ENCODE data around the gene ERI3. TPM values are rescaled to one million over a fixed set of nuclear protein-coding genes. Genes with fewer than 3 reads are reported as not detected.
A peak's percentile ranks its signal among the peaks of the same experiment; 100 is the strongest.

The ERI3 gene
- total RNA-seq, 1 donor from 2014 or later: 58.3 TPM

DNA sequence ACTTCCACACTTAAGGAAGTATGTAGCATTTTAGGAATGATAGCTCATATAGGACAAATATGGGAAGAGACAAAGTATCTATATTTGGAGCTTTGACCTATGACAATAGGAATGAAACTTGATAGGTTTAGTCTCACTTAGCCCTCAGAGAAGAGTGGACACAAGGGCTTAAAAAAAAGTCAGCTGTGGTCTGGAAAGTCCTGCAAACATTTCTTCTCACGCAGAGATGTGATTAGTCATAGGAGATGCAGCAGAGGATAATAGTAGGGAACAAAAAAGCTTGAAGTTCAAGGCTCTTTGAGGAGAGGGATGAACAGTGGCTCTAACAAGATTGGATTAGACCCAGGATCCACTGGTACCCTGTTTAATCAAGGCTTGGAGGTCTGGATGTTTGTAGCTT, 35.2 kb upstream of the ERI3 start:
- Histone ChIP-seq H3K4me2 (ENCODE audit: low read length) (peak overlapping the region; percentile 70), H2AFZ (ENCODE audit: low read depth, low read length) (no peak overlapping the region), H4K20me1 (ENCODE audit: insufficient read depth, low read length) (no peaks in the 10 kb centered on the region), H3K27me3 (ENCODE audit: insufficient read depth, low read length) (peaks cover 6% of the 10 kb centered on the region), H3K36me3 (ENCODE audit: insufficient read depth, low read length) (no peaks in the 10 kb centered on the region), H3K9ac (ENCODE audit: low read length) (peak overlapping the region; percentile 54), H3K79me2 (ENCODE audit: insufficient read depth, low read length) (no peaks in the 10 kb centered on the region), H3K27ac (ENCODE audit: low read depth, low read length) (peak overlapping the region; percentile 45), H3K4me3 (ENCODE audit: insufficient read depth, low read depth, low read length) (no peak overlapping the region), H3K4me1 (ENCODE audit: insufficient read depth, low read length) (peaks cover 10% of the 10 kb centered on the region), H3K9me3 (ENCODE audit: insufficient read depth, low read depth, low read length) (no peaks in the 10 kb centered on the region)
- H3K9me3 Mint-ChIP-seq (ENCODE audit: unreplicated experiment): no peaks in the 10 kb centered on the region
- no peak overlapping the region for H3K27ac Mint-ChIP-seq (ENCODE audit: unreplicated experiment)
- H3K4me3 Mint-ChIP-seq (ENCODE audit: unreplicated experiment): no peak overlapping the region
- FAIRE-seq (peak; percentile 79), DNase-seq (ENCODE audit: low read depth) (peak; percentile 93)
- TF ChIP-seq EZH2 (IDR thresholded peaks at IDR 0.05; ENCODE audit: insufficient read depth, low read length): no peak
- TF ChIP-seq, protein P1, sequence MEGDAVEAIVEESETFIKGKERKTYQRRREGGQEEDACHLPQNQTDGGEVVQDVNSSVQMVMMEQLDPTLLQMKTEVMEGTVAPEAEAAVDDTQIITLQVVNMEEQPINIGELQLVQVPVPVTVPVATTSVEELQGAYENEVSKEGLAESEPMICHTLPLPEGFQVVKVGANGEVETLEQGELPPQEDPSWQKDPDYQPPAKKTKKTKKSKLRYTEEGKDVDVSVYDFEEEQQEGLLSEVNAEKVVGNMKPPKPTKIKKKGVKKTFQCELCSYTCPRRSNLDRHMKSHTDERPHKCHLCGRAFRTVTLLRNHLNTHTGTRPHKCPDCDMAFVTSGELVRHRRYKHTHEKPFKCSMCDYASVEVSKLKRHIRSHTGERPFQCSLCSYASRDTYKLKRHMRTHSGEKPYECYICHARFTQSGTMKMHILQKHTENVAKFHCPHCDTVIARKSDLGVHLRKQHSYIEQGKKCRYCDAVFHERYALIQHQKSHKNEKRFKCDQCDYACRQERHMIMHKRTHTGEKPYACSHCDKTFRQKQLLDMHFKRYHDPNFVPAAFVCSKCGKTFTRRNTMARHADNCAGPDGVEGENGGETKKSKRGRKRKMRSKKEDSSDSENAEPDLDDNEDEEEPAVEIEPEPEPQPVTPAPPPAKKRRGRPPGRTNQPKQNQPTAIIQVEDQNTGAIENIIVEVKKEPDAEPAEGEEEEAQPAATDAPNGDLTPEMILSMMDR (IDR thresholded peaks at IDR 0.05; ENCODE audit: insufficient read depth, low read depth, low read length): no peak
- peaks cover 3% of the 10 kb centered on the region for H3K27me3 Mint-ChIP-seq (ENCODE audit: low read depth, unreplicated experiment)
- no peaks in the 10 kb centered on the region for H3K4me1 Mint-ChIP-seq (ENCODE audit: low read depth, unreplicated experiment)
- no peaks in the 10 kb centered on the region for H3K36me3 Mint-ChIP-seq (ENCODE audit: low read depth, unreplicated experiment)

DNA sequence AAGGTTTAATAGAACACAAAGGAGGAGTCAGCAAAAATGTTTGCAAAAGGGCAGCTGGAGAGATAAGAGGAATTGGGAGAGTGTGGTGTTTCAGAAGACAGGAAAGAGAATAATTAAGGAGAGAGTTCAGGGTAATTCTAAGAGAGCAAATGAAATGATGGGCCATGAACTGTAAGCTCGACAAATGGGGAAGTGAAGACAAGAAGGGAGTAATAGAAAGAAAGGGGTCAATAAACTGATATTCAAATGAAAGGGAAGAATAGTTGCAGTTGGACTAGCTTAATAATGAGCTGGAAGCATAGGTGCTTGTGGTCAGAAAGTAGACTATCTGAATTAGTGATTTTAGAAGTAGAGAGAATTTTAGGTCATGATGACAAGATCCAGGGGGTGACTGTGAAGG, 34.4 kb upstream of the ERI3 start:
- Mint-ChIP-seq H3K4me3 (ENCODE audit: unreplicated experiment) (no peak overlapping the region), H3K4me1 (ENCODE audit: low read depth, unreplicated experiment) (no peaks in the 10 kb centered on the region), H3K27ac (ENCODE audit: unreplicated experiment) (no peak overlapping the region), H3K36me3 (ENCODE audit: low read depth, unreplicated experiment) (no peaks in the 10 kb centered on the region), H3K27me3 (ENCODE audit: low read depth, unreplicated experiment) (peaks cover 3% of the 10 kb centered on the region), H3K9me3 (ENCODE audit: unreplicated experiment) (no peaks in the 10 kb centered on the region)
- H3K36me3 ChIP-seq (ENCODE audit: insufficient read depth, low read length): no peaks in the 10 kb centered on the region
- H3K27me3 ChIP-seq (ENCODE audit: insufficient read depth, low read length): peaks cover 3% of the 10 kb centered on the region
- H3K9me3 ChIP-seq (ENCODE audit: insufficient read depth, low read depth, low read length): no peaks in the 10 kb centered on the region
- H3K4me2 ChIP-seq (ENCODE audit: low read length): no peak overlapping the region
- H3K27ac ChIP-seq (ENCODE audit: low read depth, low read length): peak overlapping the region; percentile 45
- H3K79me2 ChIP-seq (ENCODE audit: insufficient read depth, low read length): no peaks in the 10 kb centered on the region
- no peak for TF ChIP-seq EZH2 (IDR thresholded peaks at IDR 0.05; ENCODE audit: insufficient read depth, low read length)
- TF ChIP-seq, protein P1 (IDR thresholded peaks at IDR 0.05; ENCODE audit: insufficient read depth, low read depth, low read length): no peak
- H4K20me1 ChIP-seq (ENCODE audit: insufficient read depth, low read length): no peaks in the 10 kb centered on the region
- FAIRE-seq: no peak
- H2AFZ ChIP-seq (ENCODE audit: low read depth, low read length): no peak overlapping the region
- peaks cover 10% of the 10 kb centered on the region for H3K4me1 ChIP-seq (ENCODE audit: insufficient read depth, low read length)
- DNase-seq (ENCODE audit: low read depth): no peak
- peak overlapping the region; percentile 54 for H3K9ac ChIP-seq (ENCODE audit: low read length)
- H3K4me3 ChIP-seq (ENCODE audit: insufficient read depth, low read depth, low read length): no peak overlapping the region

DNA sequence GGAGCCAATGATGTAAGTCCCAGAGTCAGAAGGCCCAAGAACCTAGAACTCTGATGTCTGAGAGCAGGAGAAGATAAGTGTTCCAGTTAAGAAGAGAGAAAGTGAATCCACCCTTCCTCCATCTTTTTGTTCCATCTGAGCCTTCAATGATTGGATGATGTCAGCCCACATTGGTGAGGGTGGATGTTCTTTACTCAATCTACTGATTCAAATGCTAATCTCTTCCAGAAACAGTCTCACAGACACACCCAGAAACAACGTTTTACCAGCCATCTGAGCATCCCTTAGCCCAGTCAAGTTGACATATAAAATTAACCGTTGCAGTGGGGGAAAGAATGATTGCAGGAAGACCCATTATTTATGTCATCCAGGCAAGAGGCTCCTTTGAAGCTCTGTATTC, 33.5 kb upstream of the ERI3 start:
- Mint-ChIP-seq H3K9me3 (ENCODE audit: unreplicated experiment) (no peaks in the 10 kb centered on the region), H3K27ac (ENCODE audit: unreplicated experiment) (no peak overlapping the region), H3K36me3 (ENCODE audit: low read depth, unreplicated experiment) (no peaks in the 10 kb centered on the region), H3K4me3 (ENCODE audit: unreplicated experiment) (no peak overlapping the region), H3K4me1 (ENCODE audit: low read depth, unreplicated experiment) (peaks cover 2% of the 10 kb centered on the region), H3K27me3 (ENCODE audit: low read depth, unreplicated experiment) (no peaks in the 10 kb centered on the region)
- Histone ChIP-seq H4K20me1 (ENCODE audit: insufficient read depth, low read length) (no peaks in the 10 kb centered on the region), H3K9me3 (ENCODE audit: insufficient read depth, low read depth, low read length) (no peaks in the 10 kb centered on the region), H3K36me3 (ENCODE audit: insufficient read depth, low read length) (no peaks in the 10 kb centered on the region), H3K4me2 (ENCODE audit: low read length) (no peak overlapping the region), H3K9ac (ENCODE audit: low read length) (no peak overlapping the region), H3K4me3 (ENCODE audit: insufficient read depth, low read depth, low read length) (no peak overlapping the region), H3K27me3 (ENCODE audit: insufficient read depth, low read length) (no peaks in the 10 kb centered on the region), H3K27ac (ENCODE audit: low read depth, low read length) (no peak overlapping the region), H3K79me2 (ENCODE audit: insufficient read depth, low read length) (no peaks in the 10 kb centered on the region), H2AFZ (ENCODE audit: low read depth, low read length) (no peak overlapping the region), H3K4me1 (ENCODE audit: insufficient read depth, low read length) (peaks cover 10% of the 10 kb centered on the region)
- FAIRE-seq (no peak), DNase-seq (ENCODE audit: low read depth) (no peak)
- TF ChIP-seq, protein P1 (IDR thresholded peaks at IDR 0.05; ENCODE audit: insufficient read depth, low read depth, low read length): no peak
- no peak for TF ChIP-seq EZH2 (IDR thresholded peaks at IDR 0.05; ENCODE audit: insufficient read depth, low read length)
